GM21737 (cell line): ENCODE results near the gene TMEM9.

Source experiments
- ATAC-seq: cut with Tn5 transposase; IDR thresholded peaks from one replicate; pipeline ENCODE4 v1.9.1; 2021; ENCODE audit warnings: mild to moderate bottlenecking, moderate library complexity; ENCODE audit not compliant: unreplicated experiment

Gene TMEM9

DNA sequence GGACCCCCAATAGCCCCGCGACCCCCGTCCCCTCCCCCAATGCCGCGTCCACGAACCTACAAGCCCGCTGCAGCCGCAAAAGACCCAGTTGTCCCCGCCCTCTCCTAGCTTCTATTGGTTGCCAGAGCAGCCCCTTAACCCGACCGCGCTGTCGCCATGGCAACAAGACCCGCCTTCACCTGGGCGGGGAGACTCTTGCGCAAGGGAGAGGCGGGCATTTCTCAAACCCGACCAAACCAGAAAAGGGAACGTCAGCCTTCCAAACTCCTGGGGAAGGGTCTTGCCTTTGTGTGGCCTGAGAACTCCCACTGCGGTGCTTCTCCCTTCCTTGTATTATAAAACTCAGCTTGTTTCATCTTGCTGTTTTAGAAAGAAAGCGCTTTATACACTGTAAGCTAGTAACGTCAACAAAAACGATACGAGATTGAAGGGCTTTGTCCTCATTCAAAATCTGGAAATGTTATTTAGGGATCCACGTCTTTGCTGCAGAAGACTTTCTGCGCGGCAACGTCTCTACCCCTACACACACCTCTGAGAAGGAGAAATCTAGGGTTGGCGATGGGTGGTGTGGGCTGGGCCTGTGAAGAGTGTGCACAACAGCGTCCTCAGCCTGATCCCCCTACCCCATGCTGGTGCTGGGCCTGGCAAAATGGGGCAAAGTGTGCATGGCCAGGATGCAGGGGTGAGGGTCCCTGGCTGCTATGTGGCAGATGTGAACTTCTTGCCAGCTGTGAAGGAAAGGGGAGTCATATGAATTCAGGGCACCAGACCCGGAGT lies at the start of gene TMEM9:
TMEM9 (minus strand) TSS at position 86 of the 777 bp plus-strand sequence. CDS start 551 bp downstream, outside the sequence.
- peak; percentile 95 for ATAC-seq

DNA sequence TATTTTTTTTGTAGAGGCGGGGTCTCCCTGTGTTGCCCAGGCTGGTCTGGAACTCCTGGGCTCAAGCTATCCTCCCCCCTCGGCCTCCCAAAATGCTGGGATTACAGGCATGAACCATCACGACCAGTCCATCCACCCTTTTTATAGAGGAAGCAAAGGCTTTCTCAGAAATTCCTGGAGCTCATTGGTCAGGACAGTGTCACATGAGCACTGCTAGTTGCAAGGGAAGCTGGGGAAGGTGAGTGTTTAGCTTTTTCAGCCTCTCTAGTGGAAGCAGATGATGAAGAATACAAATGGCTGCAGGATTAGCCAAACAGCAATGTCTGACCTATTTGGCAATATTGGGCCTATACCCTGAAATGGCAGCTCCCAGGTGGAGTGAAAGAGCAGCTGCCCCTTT lies 44.3 kb upstream of the TMEM9 start:
- no peak for ATAC-seq

GRCh38 chr1:201194046-201194445 lies 39.8 kb upstream of the TMEM9 start:
- no peak for ATAC-seq

GRCh38 chr1:201192261-201192788 lies 38.1 kb upstream of the TMEM9 start:
- ATAC-seq = no peak

- ATAC-seq = no peak
Measured at GRCh38 chr1:201191653-201192260, 37.5 kb upstream of the TMEM9 start.

DNA sequence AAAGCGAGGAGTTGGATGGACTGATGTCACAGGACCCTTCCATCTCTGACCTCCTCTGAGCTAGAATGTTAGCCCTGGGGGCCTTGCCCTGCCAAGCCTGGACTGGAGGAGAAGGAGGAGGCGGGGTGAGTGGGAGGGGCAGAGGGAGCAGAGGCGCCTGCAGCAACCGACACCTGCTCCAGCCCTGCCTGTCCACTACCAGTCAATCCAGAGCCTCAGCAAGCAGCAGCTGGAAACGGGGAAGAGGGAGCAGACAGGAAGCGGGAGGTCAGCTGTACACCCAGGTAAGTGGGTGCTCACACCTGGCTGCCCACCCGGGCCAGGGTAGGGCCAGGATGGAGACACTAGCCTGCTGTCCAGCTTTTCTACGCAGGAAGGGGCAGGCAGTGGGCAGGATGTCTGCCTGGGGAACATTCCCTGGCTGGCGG lies 36.4 kb upstream of the TMEM9 start, which contains the start of gene IGFN1:
IGFN1 (plus strand) TSS at position 201 of the 428 bp plus-strand sequence. CDS start 2,470 bp downstream, outside the sequence.
- ATAC-seq = no peak

GRCh38 chr1:201190005-201190404 lies 35.7 kb upstream of the TMEM9 start:
- ATAC-seq = no peak

- ATAC-seq = no peak
Measured at GRCh38 chr1:201189085-201189484, 34.8 kb upstream of the TMEM9 start.

- ATAC-seq = no peak
Measured at GRCh38 chr1:201186192-201186591, 31.9 kb upstream of the TMEM9 start.

DNA sequence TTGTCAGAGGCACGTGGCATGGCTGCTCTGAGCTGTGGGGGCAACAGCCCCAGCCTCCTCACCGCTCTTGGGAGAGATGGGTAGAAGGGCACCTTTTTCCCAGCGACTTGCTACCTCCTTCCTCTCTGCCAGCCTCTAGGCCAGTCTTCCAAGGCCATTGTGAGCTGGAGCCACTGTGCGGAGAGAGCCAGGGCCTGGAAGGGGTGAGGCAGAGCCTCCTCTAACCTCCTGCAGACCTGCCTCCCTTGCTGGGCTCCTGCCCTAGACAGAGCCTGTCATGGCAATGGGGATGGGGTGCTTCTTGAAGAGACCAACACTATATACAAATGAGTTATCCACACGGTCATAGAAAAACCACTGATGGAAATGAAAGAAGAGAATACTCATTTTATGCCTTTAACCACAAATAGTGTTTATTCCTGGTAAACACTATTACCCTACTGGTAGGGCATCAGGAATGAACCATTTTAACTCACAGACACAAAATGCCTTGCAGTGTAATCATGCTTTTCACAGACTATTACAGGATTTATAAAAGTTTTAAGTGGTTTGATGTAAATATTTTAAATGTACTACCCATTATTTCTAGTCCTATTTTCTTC lies 31.4 kb upstream of the TMEM9 start:
- no peak for ATAC-seq

DNA sequence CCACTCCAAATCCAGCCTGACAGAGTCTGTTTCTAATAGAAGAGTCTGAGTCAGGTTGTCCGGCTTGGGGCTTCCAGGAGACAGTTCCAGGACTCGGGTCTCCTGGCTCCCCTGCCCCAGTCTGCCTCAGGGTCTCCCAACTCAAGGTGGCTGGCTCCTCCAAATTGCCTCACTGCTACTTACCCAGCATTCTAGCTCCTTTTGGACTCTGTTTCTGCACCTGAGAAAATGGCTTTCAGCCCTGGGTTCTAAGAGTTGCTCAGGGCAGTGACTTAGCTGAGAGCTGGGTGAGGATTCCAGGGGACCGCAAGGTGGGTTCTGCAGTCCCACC lies 30.8 kb upstream of the TMEM9 start:
- no peak for ATAC-seq

GRCh38 chr1:201184307-201185122 lies 30.2 kb upstream of the TMEM9 start:
- no peak for ATAC-seq

DNA sequence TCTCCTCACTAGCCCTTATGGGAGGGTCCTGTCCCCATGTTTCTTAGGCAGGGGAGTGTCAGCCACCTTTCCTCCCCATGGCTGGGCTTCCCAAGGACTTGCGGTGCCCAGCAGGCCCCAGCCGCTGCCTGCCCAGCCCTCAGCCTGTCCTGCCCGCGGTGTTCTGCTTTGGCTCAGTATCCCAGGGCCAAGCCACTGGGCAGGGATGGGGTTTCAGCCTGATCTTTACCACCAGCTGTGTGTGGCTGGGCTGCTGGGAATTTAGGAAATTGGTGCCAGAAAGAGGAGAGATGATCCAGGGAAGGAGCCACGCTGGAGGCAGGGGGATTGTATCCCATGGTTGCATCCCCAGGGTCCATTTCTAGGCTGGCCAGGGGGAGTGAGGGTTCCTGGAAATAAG lies 29.5 kb upstream of the TMEM9 start:
- no peak for ATAC-seq

DNA sequence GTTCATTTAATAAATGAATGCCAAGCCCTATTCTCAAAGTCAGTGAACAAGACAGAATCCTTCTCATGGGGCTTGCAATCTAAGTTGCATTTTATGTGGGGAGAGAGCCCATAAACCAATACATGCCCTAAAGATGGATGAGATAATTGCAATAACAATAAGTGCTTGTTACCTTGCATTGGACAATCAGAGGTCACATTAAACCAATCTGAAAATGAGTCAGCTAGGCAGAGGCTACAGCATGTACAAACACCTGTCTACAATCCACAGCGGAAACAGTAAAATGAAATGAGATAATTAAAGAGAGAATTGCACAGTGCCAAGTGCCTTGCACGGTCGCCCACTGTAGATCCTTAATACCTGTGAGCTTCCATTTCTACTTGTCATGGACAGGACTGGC lies 28.9 kb upstream of the TMEM9 start:
- no peak for ATAC-seq

- ATAC-seq = no peak
Measured at GRCh38 chr1:201181726-201182125, 27.5 kb upstream of the TMEM9 start.

- ATAC-seq = no peak
Measured at GRCh38 chr1:201181323-201181722, 27.0 kb upstream of the TMEM9 start.

- no peak for ATAC-seq
Measured at GRCh38 chr1:201180901-201181300, 26.6 kb upstream of the TMEM9 start.

- no peak for ATAC-seq
Measured at GRCh38 chr1:201180141-201180540, 25.9 kb upstream of the TMEM9 start.

DNA sequence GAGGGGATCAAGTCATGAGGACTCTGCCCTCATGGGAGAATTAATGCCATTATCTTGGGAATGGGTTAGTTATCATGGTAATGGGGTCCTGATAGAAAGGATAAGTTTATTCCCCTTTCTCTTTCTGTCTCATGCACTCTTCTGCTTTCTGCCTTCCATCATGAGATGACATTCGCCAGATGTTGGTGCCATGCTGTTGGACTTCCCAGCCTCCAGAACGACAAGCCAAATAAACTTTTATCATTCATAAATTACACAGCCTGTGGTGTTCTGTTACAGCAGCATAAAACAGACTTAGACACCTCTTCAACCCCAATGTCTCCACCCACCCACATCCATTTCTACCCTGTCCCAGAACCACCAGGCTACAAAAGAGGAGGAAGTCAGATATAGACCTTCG lies 24.4 kb upstream of the TMEM9 start:
- ATAC-seq = no peak

DNA sequence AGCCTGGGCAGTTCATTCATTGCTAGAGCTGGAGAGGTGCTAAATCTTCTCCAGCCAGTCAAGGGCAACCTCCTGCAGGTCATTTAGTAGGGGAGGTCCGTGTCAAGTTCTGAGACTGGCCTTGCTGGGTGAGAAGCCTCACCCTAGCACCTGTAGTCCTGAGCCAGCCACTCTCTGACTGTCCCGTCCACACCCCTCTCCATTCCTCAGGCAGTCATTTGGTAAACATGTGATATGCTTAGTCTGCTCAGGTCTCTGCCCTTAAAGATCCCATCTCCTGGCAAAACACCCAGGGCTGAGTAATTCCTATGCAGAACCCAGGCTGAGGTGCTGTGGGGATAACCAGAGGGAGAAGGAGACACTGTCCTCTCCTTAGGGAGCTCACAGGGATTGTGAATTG lies 22.7 kb upstream of the TMEM9 start:
- ATAC-seq = no peak
